WI38 (cell line): ENCODE results near the gene SMYD4.

Experiments
- H3K4me3 ChIP-seq: 2 replicates; pipeline ENCODE4 v1.5.1; 2011; ENCODE audit warnings: low read depth, mild to moderate bottlenecking, control low read depth, low read length
- CTCF ChIP-seq: IDR thresholded peaks from 2 replicates; pipeline ENCODE4 v1.5.1; 2012; ENCODE audit warnings: low read depth, mild to moderate bottlenecking, control low read depth, low read length

The SMYD4 gene

GRCh38 chr17:1853698-1854097 lies 24.0 kb upstream of the SMYD4 start:
- TF ChIP-seq CTCF: no peak

GRCh38 chr17:1852327-1852726 lies 22.6 kb upstream of the SMYD4 start:
- TF ChIP-seq CTCF: no peak

More at GRCh38 chr17:1853698-1854097, 24.0 kb upstream of the SMYD4 start:
- no peak overlapping the region for H3K4me3 ChIP-seq

GRCh38 chr17:1847191-1847590 lies 17.5 kb upstream of the SMYD4 start:
- no peak overlapping the region for H3K4me3 ChIP-seq
- TF ChIP-seq CTCF: no peak

More at GRCh38 chr17:1852327-1852726, 22.6 kb upstream of the SMYD4 start:
- no peak overlapping the region for H3K4me3 ChIP-seq

GRCh38 chr17:1843947-1844346 lies 14.2 kb upstream of the SMYD4 start:
- TF ChIP-seq CTCF: no peak
- no peak overlapping the region for H3K4me3 ChIP-seq

- no peak overlapping the region for H3K4me3 ChIP-seq
- no peak for TF ChIP-seq CTCF
Observed at GRCh38 chr17:1839516-1839915, 9.8 kb upstream of the SMYD4 start.

- no peak for TF ChIP-seq CTCF
Observed at GRCh38 chr17:1834380-1835149, 4.9 kb upstream of the SMYD4 start.

GRCh38 chr17:1830288-1830687 lies 586 bp upstream of the SMYD4 start:
- no peak for TF ChIP-seq CTCF

More at GRCh38 chr17:1834380-1835149, 4.9 kb upstream of the SMYD4 start:
- H3K4me3 ChIP-seq: no peak overlapping the region

More at GRCh38 chr17:1830288-1830687, 586 bp upstream of the SMYD4 start:
- H3K4me3 ChIP-seq: peak overlapping the region; percentile 69
